K562 (cell line): ENCODE results near the gene ATP2A2. TPM values are rescaled to one million over a fixed set of nuclear protein-coding genes. Genes with fewer than 3 reads are reported as not detected.

Source experiments
- ARID3A ChIP-seq: IDR thresholded peaks from 2 replicates; pipeline ENCODE4 v1.6.1; 2012; ENCODE audit warnings: low read depth, low read length, improper control_type of control experiment, borderline replicate concordance
- BCOR ChIP-seq: fragments of 450-650 bp; IDR thresholded peaks from 2 replicates; pipeline ENCODE4 v1.6.1; 2016
- BRCA1 ChIP-seq, 2 experiments: fragments of 450-650 bp in 1 of 2; sonication (generic) in 1 of 2; formaldehyde crosslinking in 1 of 2; IDR thresholded peaks; 2 replicates each; pipeline versions ENCODE4 v1.5.0 to v1.6.1; 2017 to 2020; ENCODE audit warnings: mild to moderate bottlenecking in 1 of 2, missing genetic modification reagents in 1 of 2
- FOSL1 ChIP-seq: fragments of 200-800 bp; sonication (Bioruptor generic); conservative IDR thresholded peaks from 2 replicates; pipeline ENCODE4 v1.6.1; 2016; ENCODE audit warnings: missing genetic modification characterization, missing compliant biosample characterization
- FOXJ3 ChIP-seq: sonication (generic); formaldehyde crosslinking; IDR thresholded peaks from 2 replicates; pipeline ENCODE4 v1.4.0; 2020; ENCODE audit warnings: mild to moderate bottlenecking, missing genetic modification reagents
- FOXP1 ChIP-seq: sonication (generic); formaldehyde crosslinking; IDR thresholded peaks from 2 replicates; pipeline ENCODE4 v1.8.0; 2022; ENCODE audit warnings: mild to moderate bottlenecking, missing genetic modification reagents
- KLF16 ChIP-seq: IDR thresholded peaks from 2 replicates; pipeline ENCODE4 v1.6.1; 2016; ENCODE audit warnings: antibody characterized with exemption
- MYC ChIP-seq, 2 experiments: fragments of 250-450 bp in 1 of 2; sonication (Bioruptor Pico) in 1 of 2; IDR thresholded peaks; 2 replicates each; pipeline versions ENCODE4 v1.5.1 to v1.6.1; 2012 to 2021; ENCODE audit warnings: low read depth in 2 of 2, borderline replicate concordance in 1 of 2, improper control_type of control experiment in 1 of 2, low read length in 1 of 2, mild to moderate bottlenecking in 1 of 2, moderate library complexity in 1 of 2
- NUFIP1 ChIP-seq: fragments of 450-650 bp; IDR thresholded peaks from 2 replicates; pipeline ENCODE4 v1.6.1; 2018; ENCODE audit not compliant: partially characterized antibody
- PCBP1 ChIP-seq: fragments of 200-400 bp; formaldehyde crosslinking; IDR thresholded peaks from 2 replicates; pipeline ENCODE4 v1.6.1; 2018; ENCODE audit warnings: mild to moderate bottlenecking, low read depth, low read length; ENCODE audit not compliant: poor library complexity, severe bottlenecking
- TFAM ChIP-seq: fragments of 250-450 bp; sonication (Bioruptor Pico); conservative IDR thresholded peaks from 2 replicates; pipeline ENCODE4 v1.5.0; 2021; ENCODE audit warnings: mild to moderate bottlenecking, moderate library complexity
- YY1 ChIP-seq, 3 experiments: IDR thresholded peaks; 2 replicates each; pipeline ENCODE4 v1.6.1; 2011; ENCODE audit warnings: low read length in 2 of 3, mild to moderate bottlenecking in 2 of 3, moderate library complexity in 2 of 3, borderline replicate concordance in 1 of 3, control low read depth in 1 of 3, low read depth in 1 of 3; ENCODE audit not compliant: insufficient read depth in 3 of 3, insufficient replicate concordance in 2 of 3, control insufficient read depth in 1 of 3, insufficient read length in 1 of 3; ENCODE audit errors: extremely low read depth in 1 of 3
- ZNF124 ChIP-seq: sonication (generic); formaldehyde crosslinking; IDR thresholded peaks from 2 replicates; pipeline ENCODE4 v1.8.1; 2022; ENCODE audit warnings: missing genetic modification reagents
- ZNF511 ChIP-seq: sonication (generic); formaldehyde crosslinking; IDR thresholded peaks from 2 replicates; pipeline ENCODE4 v1.8.0; 2022; ENCODE audit warnings: mild to moderate bottlenecking, missing genetic modification reagents
- ZSCAN29 ChIP-seq: fragments of 450-650 bp; IDR thresholded peaks from 2 replicates; pipeline ENCODE4 v1.6.1; 2017
- polyA plus RNA-seq, 8 experiments: library from polyadenylated mRNA; depleted of rRNA in 4 of 8; stranded (reverse) in 5 of 8; unstranded in 3 of 8; fragments of >200 nt; fragmentation: Nextera tagmentation in 2 of 8; fragmentation: Illumina TruSeq in 1 of 8; extraction: Ambion mirVana in 2 of 8; extraction: Trizol in 1 of 8; gene quantifications; 2 replicates each; pipeline versions ENCODE4 v1.2.1 to v1.2.3, GENCODE V29; 2011 to 2014; ENCODE audit warnings: inconsistent platforms in 1 of 8, missing spikeins in 1 of 8
- total RNA-seq, 7 experiments: library from RNA; depleted of rRNA in 6 of 7; stranded (reverse); fragments of >200 nt in 6 of 7; fragmentation: Illumina TruSeq in 2 of 7; extraction: Trizol in 2 of 7; gene quantifications; 2 replicates each; pipeline versions ENCODE4 v1.2.1 to v1.2.3, GENCODE V29; 2011 to 2021; ENCODE audit warnings: low replicate concordance in 1 of 7
- TF ChIP-seq, protein P1 (sequence below): sonication (generic); formaldehyde crosslinking; IDR thresholded peaks from 2 replicates; pipeline ENCODE4 v1.8.1; 2023; ENCODE audit warnings: missing genetic modification reagents, mild to moderate bottlenecking, borderline replicate concordance

The ATP2A2 gene
- total and polyA plus RNA-seq, 9 of the 15 experiments (the other 6 are each of a cell fraction or from before 2014, with no cell fraction given), result 5.2 to 205 (median 51.6) TPM

DNA sequence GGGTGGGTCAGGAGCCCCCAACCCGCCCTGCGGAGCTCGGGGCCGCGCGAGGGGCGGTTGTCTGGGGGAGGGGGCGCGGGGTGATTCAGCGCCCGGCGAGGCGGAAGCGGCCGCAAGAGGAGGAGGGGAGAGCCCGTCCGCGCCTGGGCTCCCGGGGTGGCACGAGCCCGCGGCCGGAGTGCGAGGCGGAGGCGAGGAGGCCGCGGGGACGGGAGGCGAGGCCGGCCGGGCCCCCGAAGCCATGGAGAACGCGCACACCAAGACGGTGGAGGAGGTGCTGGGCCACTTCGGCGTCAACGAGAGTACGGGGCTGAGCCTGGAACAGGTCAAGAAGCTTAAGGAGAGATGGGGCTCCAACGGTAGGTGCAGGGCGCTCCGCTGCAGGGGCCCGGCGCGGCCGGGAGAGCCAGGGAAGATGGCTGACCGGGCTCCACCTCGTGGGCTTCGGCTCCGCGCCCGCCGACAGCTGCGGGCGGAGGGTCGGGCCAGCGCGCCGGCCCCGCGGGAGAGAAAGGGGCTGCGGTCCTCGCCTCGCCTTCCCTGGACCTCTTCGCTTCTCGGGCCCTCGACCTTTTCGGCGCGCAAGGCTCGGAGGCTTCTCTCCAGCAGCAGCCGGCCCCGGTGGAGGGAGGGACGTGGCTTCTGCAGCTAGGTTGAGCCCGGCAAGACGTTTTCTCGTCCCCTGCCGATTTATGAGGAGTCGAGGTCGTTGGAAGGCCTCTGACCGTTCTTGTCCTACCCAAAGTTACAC lies 677 bp downstream of the ATP2A2 start (continued):
- TF ChIP-seq, protein P1, sequence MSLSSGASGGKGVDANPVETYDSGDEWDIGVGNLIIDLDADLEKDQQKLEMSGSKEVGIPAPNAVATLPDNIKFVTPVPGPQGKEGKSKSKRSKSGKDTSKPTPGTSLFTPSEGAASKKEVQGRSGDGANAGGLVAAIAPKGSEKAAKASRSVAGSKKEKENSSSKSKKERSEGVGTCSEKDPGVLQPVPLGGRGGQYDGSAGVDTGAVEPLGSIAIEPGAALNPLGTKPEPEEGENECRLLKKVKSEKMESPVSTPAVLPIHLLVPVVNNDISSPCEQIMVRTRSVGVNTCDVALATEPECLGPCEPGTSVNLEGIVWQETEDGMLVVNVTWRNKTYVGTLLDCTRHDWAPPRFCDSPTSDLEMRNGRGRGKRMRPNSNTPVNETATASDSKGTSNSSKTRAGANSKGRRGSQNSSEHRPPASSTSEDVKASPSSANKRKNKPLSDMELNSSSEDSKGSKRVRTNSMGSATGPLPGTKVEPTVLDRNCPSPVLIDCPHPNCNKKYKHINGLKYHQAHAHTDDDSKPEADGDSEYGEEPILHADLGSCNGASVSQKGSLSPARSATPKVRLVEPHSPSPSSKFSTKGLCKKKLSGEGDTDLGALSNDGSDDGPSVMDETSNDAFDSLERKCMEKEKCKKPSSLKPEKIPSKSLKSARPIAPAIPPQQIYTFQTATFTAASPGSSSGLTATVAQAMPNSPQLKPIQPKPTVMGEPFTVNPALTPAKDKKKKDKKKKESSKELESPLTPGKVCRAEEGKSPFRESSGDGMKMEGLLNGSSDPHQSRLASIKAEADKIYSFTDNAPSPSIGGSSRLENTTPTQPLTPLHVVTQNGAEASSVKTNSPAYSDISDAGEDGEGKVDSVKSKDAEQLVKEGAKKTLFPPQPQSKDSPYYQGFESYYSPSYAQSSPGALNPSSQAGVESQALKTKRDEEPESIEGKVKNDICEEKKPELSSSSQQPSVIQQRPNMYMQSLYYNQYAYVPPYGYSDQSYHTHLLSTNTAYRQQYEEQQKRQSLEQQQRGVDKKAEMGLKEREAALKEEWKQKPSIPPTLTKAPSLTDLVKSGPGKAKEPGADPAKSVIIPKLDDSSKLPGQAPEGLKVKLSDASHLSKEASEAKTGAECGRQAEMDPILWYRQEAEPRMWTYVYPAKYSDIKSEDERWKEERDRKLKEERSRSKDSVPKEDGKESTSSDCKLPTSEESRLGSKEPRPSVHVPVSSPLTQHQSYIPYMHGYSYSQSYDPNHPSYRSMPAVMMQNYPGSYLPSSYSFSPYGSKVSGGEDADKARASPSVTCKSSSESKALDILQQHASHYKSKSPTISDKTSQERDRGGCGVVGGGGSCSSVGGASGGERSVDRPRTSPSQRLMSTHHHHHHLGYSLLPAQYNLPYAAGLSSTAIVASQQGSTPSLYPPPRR (CRISPR knock-in tag), result no peak
- TF ChIP-seq BCOR, result no peak
- TF ChIP-seq FOXJ3 (CRISPR knock-in tag), result no peak
- TF ChIP-seq BRCA1 (IDR thresholded peaks at IDR 0.05), result no peak
- 0 out of 2 replicates have a peak, but pooled peaks have one; percentile 81 for TF ChIP-seq BRCA1 (CRISPR knock-in tag; IDR thresholded peaks at IDR 0.05)
- TF ChIP-seq ZNF511 (CRISPR knock-in tag), result peak; percentile 90
- peak; percentile 66 to 93 (median 88) for TF ChIP-seq YY1 (IDR thresholded peaks at IDR 0.05; ENCODE audit: borderline replicate concordance in 1 of 3, control insufficient read depth in 1 of 3, extremely low read depth in 1 of 3, insufficient read depth in 3 of 3, insufficient read length in 1 of 3, insufficient replicate concordance in 2 of 3, low read depth in 1 of 3, low read length in 2 of 3)
- TF ChIP-seq NUFIP1, result no peak
- peak; percentile 55 for TF ChIP-seq PCBP1
- no peak for TF ChIP-seq FOSL1 (tag)
- no peak for TF ChIP-seq ZSCAN29
- no peak for TF ChIP-seq ZNF124 (CRISPR knock-in tag)
- peak; percentile 51; the same call in 1 of the 2 replicates for TF ChIP-seq FOXP1
- TF ChIP-seq KLF16, result no peak
- no peak for TF ChIP-seq TFAM (CRISPR knock-in tag)
- no peak for TF ChIP-seq ARID3A
- TF ChIP-seq MYC (IDR thresholded peaks at IDR 0.05; ENCODE audit: low read depth, low read length), result peak; percentile 80; the same call in 1 of the 2 replicates
- TF ChIP-seq MYC (CRISPR knock-in tag; IDR thresholded peaks at IDR 0.05; ENCODE audit: borderline replicate concordance, low read depth), result no peak
